ENCODE results near the gene GRIK4.

Gene GRIK4

GRCh38 chr11:120523196-120523595 lies 11.6 kb downstream of the GRIK4 start:
- no peak for FAIRE-seq
- no peak for DNase-seq (ENCODE audit: insufficient read length, low spot score)

GRCh38 chr11:120524536-120525085 lies 13.1 kb downstream of the GRIK4 start:
- DNase-seq (ENCODE audit: insufficient read length, low spot score) = no peak
- no peak for FAIRE-seq

DNA sequence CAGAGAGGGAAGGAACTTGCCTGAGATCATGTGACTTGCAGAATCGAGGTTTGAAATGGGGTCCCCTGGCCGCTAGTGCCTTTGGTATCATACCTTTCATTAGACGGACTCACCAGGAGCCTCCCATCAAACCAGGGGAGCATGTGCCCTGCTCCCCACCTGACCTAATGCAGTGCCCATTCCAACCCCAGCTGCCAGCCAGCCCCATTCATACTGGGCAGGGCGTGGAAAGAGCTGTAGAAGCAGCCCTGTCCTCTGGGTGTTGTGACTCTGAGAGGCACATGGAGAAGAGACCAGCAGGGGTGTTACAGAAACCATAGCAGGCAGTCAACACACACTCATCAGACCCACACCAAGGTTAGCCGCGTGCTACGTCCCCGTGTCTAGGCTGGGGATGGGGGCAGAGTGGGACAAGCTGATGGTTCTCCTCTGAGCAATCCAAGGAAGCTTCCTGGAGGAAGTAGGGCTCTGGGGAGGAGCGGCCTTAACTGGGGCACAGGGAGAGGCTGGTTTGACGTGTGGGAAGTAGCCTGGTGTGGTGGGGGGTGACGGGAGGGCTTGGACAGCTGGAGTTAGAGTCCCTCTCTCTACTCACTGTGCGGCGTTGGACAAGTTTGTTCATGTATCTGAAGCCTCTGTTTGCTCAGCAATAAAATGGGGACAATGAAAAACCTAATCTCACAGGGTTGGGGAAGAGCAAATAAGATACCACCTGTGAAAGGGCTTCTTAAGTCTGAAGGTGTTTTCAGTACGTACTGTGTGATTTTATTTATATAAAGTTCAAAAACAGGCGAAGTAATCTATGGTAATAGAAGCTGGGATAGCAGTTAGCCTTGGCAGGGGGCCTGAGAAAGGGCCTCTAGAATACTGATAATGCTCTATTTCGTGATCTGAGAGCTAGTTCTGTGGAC lies 14.0 kb downstream of the GRIK4 start:
- DNase-seq (ENCODE audit: insufficient read length, low spot score) (no peak), FAIRE-seq (no peak)

GRCh38 chr11:120526241-120526640 lies 14.7 kb downstream of the GRIK4 start:
- no peak for FAIRE-seq
- DNase-seq (ENCODE audit: insufficient read length, low spot score) = no peak

DNA sequence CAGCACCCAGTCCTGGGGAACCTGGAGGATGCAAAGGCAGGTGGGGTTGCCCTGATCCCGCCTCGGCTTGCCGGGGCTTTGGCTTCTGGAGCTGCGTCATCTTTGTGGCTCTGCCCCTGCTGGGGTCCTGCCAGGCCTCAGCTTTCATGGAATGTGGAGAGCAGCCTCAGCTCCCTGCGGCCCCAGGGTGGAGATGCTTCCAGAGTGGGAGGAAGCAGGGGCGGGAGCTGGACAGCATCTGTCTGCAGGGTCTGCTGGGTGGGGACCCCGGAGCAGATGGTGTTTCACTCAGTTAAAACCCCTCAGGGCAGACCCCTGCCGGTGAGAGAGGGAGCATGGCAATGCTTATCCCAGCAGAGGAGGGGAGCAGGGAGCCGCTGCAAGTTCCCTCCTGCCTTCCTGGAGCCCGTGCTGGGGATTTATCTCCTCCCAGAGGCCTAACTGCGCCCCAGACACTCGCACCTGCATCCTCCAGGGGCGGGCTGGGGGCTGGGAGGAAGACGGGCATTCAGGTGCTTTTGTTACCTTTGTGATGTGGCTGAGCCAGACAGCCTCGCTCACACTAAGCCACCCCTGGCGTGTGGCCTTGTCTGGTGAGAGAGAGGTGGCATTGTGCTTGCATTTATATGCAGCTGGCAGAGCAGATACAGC lies 15.7 kb downstream of the GRIK4 start:
- DNase-seq (ENCODE audit: insufficient read length, low spot score) (no peak), FAIRE-seq (no peak)

DNA sequence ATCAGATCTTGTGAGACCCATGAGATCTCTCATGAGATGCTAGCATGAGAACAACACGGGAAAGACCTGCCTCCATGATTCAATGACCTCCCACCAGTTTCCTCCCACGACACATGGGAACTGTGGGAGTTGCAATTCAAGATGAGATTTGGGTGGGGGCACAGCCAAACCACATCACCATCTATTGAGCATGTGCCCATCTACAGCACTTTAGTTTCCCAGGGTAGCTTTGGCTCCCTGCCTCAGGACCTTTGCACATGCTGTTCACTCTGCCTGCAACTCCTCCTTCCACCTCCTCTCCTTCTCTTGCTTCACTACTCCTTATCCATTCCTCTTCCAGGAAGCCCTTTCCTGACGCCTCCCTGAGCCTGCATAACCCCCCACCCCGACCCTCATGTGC lies 17.2 kb downstream of the GRIK4 start:
- FAIRE-seq (no peak), DNase-seq (ENCODE audit: insufficient read length, low spot score) (no peak)

- FAIRE-seq (no peak), DNase-seq (ENCODE audit: insufficient read length, low spot score) (no peak)
These were observed 17.7 kb downstream of the GRIK4 start for GRCh38 chr11:120529214-120529613.

- FAIRE-seq = no peak
- no peak for DNase-seq (ENCODE audit: insufficient read length, low spot score)
These were observed 18.4 kb downstream of the GRIK4 start for GRCh38 chr11:120529911-120530310.

DNA sequence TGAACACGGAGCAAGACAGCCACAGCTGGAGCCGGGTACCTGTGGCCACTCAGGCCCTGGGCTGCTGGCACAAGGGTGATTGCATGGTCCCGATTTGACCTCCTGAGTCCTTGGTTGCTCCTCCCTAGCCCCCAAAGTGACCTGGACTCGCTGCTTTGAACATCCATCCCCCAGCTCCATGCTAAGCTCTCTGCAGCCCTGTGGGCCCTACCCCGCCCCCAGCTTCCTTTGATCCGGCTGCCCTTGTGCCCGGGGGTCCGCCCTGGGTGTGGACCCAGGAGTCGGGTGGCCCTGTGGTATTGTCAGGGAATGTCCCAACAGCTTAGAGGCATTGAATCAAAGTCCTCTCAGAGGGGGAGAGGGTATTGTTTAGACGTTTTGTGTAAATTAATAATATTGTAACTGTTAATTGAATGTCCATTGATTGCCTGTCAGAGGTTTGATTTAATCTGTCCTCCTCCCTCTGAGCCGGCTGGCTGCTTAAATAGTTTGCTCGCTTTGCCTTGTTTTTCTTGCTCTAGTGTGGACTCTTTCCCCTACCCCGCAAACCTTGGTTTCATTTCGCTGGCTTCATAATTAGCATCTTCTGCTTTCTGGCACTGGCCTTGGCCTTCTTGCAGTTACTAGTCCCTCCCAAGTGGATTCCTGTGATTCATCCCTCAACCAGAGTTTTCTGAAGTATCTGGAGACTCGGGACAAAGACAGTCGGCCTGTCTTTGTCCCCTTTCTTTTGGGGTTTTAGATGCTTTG lies 20.7 kb downstream of the GRIK4 start:
- FAIRE-seq (no peak), DNase-seq (ENCODE audit: insufficient read length, low spot score) (no peak)

- DNase-seq (ENCODE audit: insufficient read length, low spot score) (no peak), FAIRE-seq (peak; percentile 52)
These were observed 21.3 kb downstream of the GRIK4 start for GRCh38 chr11:120532832-120533196.

DNA sequence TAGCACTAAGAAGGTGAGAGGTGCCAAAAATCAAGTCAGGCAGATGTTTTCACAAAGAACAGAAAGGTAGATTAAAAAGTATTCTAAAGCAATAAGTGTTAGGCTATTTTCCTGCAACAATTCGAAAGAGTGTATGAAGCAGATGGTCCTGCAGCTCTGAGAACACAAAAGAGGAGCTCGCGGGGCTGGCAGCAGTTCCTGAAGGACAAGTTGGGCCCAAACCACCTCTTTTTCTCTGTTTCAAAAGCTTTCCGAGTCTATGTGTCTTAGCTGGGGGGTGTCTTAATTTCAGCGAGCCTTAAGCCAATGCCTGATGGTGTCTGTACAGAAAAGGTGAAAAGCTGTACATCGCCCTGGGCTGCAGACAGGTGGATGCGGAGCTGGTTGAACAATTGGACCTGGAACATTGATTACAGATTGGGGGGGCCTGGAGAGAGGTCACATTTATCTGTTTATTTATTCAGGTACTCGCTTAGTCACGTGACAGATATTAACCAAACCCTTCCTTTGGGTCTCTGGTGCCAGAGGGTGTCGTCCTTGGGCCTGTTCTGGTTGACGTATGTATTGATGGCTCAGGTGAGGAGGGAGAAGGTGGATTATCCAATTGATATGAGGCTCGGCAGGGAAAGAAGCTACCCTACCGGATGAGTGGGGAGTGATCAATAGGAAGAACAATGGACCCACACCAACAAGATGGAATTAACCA lies 24.7 kb downstream of the GRIK4 start:
- DNase-seq (ENCODE audit: insufficient read length, low spot score) = no peak
- no peak for FAIRE-seq

- FAIRE-seq (no peak), DNase-seq (ENCODE audit: insufficient read length, low spot score) (no peak)
These were observed 25.2 kb downstream of the GRIK4 start for GRCh38 chr11:120536797-120537169.

- no peak for FAIRE-seq
- no peak for DNase-seq (ENCODE audit: insufficient read length, low spot score)
These were observed 26.4 kb downstream of the GRIK4 start for GRCh38 chr11:120537996-120538395.

DNA sequence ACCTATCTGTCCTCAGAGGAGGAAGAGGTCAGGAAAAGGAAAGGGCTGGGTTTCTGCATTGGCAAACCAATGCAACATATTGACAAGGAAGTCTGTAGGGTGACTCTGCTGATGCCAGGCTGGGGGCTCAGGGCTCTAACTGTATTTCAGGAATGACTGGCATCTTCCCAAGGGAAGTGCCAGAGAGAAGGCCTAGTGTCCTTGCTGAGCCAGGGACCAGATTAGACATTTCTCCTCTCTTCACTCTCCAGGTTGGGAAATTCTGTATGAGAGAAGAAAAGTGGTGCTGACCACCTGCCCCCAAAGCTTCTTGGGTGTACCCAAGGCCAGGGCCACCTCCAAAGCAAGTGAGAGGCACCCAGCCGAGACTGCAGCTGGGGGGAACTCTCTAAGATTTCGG lies 27.2 kb downstream of the GRIK4 start:
- DNase-seq (ENCODE audit: insufficient read length, low spot score) = no peak
- FAIRE-seq = no peak

- FAIRE-seq = no peak
- no peak for DNase-seq (ENCODE audit: insufficient read length, low spot score)
These were observed 28.3 kb downstream of the GRIK4 start for GRCh38 chr11:120539667-120540369.

DNA sequence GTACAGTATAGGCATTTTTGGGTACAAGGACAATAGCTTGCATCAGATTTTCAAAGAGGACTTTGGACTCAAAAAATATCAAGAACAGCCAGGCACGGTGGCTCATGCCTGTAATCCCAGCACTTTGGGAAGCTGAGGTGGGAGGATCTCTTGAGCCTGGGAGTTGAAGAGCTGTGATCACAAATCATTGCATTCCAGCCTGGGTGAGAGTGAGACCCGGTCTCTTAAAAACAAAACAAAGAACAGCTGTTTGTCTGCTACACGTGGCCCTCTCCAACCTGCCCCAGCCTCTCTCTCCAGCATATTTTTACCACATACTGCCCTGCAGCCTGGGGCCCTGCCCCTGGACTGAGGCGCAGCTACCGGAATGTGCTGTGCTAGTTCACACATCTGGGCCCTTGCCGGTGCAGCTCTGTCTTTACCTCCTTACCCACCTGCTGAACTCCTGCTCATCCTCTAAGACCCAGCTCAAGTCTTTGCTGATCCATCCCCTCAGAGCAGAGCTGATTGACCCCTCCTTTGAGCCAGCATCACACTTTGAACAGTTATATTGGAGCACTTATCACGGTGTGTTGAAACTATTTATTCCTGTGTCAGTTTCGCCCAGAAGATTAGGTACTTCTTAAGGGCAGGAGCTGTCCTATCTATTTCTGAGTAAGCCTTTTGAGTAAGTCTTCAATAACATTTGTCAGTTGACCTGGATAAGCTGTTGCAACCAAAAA lies 29.4 kb downstream of the GRIK4 start:
- no peak for DNase-seq (ENCODE audit: insufficient read length, low spot score)
- FAIRE-seq = no peak

DNA sequence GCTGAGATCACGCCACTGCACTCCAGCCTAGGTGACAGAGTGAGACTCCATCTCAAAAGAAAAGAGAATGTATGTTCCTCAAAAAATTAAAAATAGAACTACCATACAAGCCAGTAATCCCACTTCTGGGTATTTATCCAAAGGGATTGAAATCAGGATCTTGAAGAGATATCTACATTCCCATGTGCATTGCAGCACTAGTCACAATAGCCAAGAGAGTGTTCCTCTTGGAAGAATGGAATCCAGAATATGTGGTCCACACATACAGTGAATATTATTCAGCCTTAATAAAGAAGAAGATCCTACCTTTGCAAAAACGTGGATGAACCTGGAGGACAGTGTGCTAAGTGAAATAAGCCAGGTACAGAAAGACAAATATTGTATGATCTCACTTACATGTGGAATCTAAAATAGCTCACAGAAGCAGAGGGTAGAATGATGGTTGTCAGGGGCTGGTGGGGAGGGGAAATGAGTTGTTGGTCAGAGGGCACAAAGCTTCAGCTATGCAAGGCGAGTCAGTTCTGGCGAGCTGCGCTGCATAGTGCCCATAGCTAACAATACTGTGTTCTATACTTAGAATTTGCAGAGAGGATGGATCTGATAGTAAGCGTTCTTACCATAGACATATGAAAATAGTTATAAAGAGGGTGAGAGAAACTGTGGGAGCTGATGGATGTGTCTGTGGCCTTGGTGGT lies 32.1 kb downstream of the GRIK4 start:
- peak; percentile 23 for FAIRE-seq
- no peak for DNase-seq (ENCODE audit: insufficient read length, low spot score)

- no peak for FAIRE-seq
- DNase-seq (ENCODE audit: insufficient read length, low spot score) = no peak
These were observed 34.3 kb downstream of the GRIK4 start for GRCh38 chr11:120545813-120546212.
